IMR-90 (cell line): Measurements from ENCODE around the gene LCTL. TPM values are rescaled to one million over a fixed set of nuclear protein-coding genes. Genes with fewer than 3 reads are reported as not detected.

Experiments
- ATAC-seq: fragments of 200-7000 bp; cut with Tn5 transposase; 2 replicates; pipeline ENCODE4 v1.9.1; 2020; ENCODE audit warnings: low read depth, mild to moderate bottlenecking, moderate library complexity
- BruUV-seq: library from RNA; stranded (reverse); fragments of 400-500 nt; replicated peaks from 2 replicates; lab custom pipeline; 2021; lab: Mats Ljungman, UMichigan
- CTCF ChIA-PET: fragments of 300-600 bp; formaldehyde crosslinking; extraction: SDS; loops from one replicate; lab custom pipeline; 2021; ENCODE audit warnings: antibody characterized with exemption; lab: Yijun Ruan, JAX
- POLR2A ChIA-PET: fragments of 300-600 bp; sonication (Branson Sonifier 250); formaldehyde crosslinking; loops from one replicate; lab custom pipeline; 2022; ENCODE audit warnings: antibody characterized with exemption; ENCODE audit not compliant: unreplicated experiment; lab: Charles Lee
- DNase-seq: peaks from one replicate; pipeline ENCODE4 v3.0.0; 2013
- H2AFZ ChIP-seq: replicated peaks from 2 replicates; pipeline ENCODE3; 2013; ENCODE audit warnings: low read length, mild to moderate bottlenecking; ENCODE audit not compliant: poor library complexity
- H2AK5ac ChIP-seq: 2 replicates; pipeline ENCODE4 v1.6.1; 2013; ENCODE audit warnings: low read depth, low read length, inconsistent platforms
- H2AK9ac ChIP-seq: replicated peaks from 2 replicates; pipeline ENCODE3; 2013; ENCODE audit warnings: mild to moderate bottlenecking, low read depth, low read length, moderate library complexity; ENCODE audit not compliant: poor library complexity
- H2BK120ac ChIP-seq: 2 replicates; pipeline ENCODE4 v1.6.1; 2013; ENCODE audit warnings: low read depth, low read length, inconsistent platforms
- H2BK15ac ChIP-seq: 3 replicates; pipeline ENCODE4 v1.6.1; 2013; ENCODE audit warnings: low read depth, low read length, inconsistent platforms
- H2BK20ac ChIP-seq: 2 replicates; pipeline ENCODE4 v1.6.1; 2013; ENCODE audit warnings: low read depth, mild to moderate bottlenecking, inconsistent platforms, low read length, moderate library complexity
- H2BK5ac ChIP-seq: 2 replicates; pipeline ENCODE4 v1.6.1; 2013; ENCODE audit warnings: mild to moderate bottlenecking, low read depth, low read length, inconsistent platforms; ENCODE audit not compliant: poor library complexity, severe bottlenecking
- H3K14ac ChIP-seq: replicated peaks from 2 replicates; pipeline ENCODE4 v1.6.1; 2013; ENCODE audit warnings: low read depth, low read length, inconsistent platforms
- H3K18ac ChIP-seq: 2 replicates; pipeline ENCODE4 v1.6.1; 2013; ENCODE audit warnings: low read depth, low read length, control low read depth
- H3K23ac ChIP-seq: 2 replicates; pipeline ENCODE4 v1.6.1; 2013; ENCODE audit warnings: low read depth, low read length, inconsistent platforms
- H3K27ac ChIP-seq: 2 replicates; pipeline ENCODE4 v1.5.1; 2013; ENCODE audit warnings: mild to moderate bottlenecking, control low read depth, low read length; ENCODE audit not compliant: insufficient read depth
- H3K27me3 ChIP-seq: 2 replicates; pipeline ENCODE4 v1.6.1; 2013; ENCODE audit warnings: low read length; ENCODE audit not compliant: control insufficient read depth, insufficient read depth
- H3K36me3 ChIP-seq: 2 replicates; pipeline ENCODE4 v1.6.1; 2013; ENCODE audit warnings: low read length, mixed read lengths; ENCODE audit not compliant: control insufficient read depth, insufficient read depth
- H3K4ac ChIP-seq: 2 replicates; pipeline ENCODE4 v1.6.1; 2013; ENCODE audit warnings: low read depth, low read length, inconsistent platforms
- H3K4me1 ChIP-seq: 2 replicates; pipeline ENCODE4 v1.6.1; 2013; ENCODE audit warnings: low read length, mixed read lengths; ENCODE audit not compliant: control insufficient read depth, insufficient read depth
- H3K4me2 ChIP-seq: 2 replicates; pipeline ENCODE4 v1.6.1; 2013; ENCODE audit warnings: low read depth, mild to moderate bottlenecking, control low read depth, low read length, moderate library complexity
- H3K4me3 ChIP-seq: 2 replicates; pipeline ENCODE4 v1.5.1; 2013; ENCODE audit warnings: low read depth, mild to moderate bottlenecking, control low read depth, low read length, moderate library complexity; ENCODE audit not compliant: insufficient read depth
- H3K56ac ChIP-seq: 2 replicates; pipeline ENCODE4 v1.6.1; 2013; ENCODE audit warnings: low read length, inconsistent platforms; ENCODE audit not compliant: insufficient read depth; ENCODE audit errors: extremely low read depth
- H3K79me1 ChIP-seq, 2 experiments: 2 replicates each; pipeline ENCODE4 v1.6.1; 2013; ENCODE audit warnings: low read length in 2 of 2, inconsistent platforms in 1 of 2, low read depth in 1 of 2
- H3K9ac ChIP-seq: 2 replicates; pipeline ENCODE4 v1.6.1; 2013; ENCODE audit warnings: low read depth, low read length, control low read depth
- H3K9me1 ChIP-seq: 2 replicates; pipeline ENCODE4 v1.6.1; 2013; ENCODE audit warnings: low read length, inconsistent platforms; ENCODE audit not compliant: insufficient read depth
- H3K9me3 ChIP-seq: 2 replicates; pipeline ENCODE4 v1.6.1; 2013; ENCODE audit warnings: low read length; ENCODE audit not compliant: control insufficient read depth, insufficient read depth
- H4K20me1 ChIP-seq: 2 replicates; pipeline ENCODE4 v1.6.1; 2013; ENCODE audit warnings: low read length, inconsistent platforms; ENCODE audit not compliant: insufficient read depth
- H4K5ac ChIP-seq: 2 replicates; pipeline ENCODE4 v1.6.1; 2013; ENCODE audit warnings: mild to moderate bottlenecking, low read depth, low read length, control low read depth
- H4K8ac ChIP-seq, 2 experiments: 2 replicates each; pipeline ENCODE4 v1.6.1; 2013; ENCODE audit warnings: low read depth in 2 of 2, low read length in 2 of 2, control low read depth in 1 of 2, inconsistent platforms in 1 of 2
- H4K91ac ChIP-seq: 2 replicates; pipeline ENCODE4 v1.6.1; 2013; ENCODE audit warnings: low read depth, low read length, inconsistent platforms; ENCODE audit not compliant: insufficient read depth
- CTCF ChIP-seq: conservative IDR thresholded peaks from 2 replicates; pipeline ENCODE4 v1.5.1; 2012; ENCODE audit warnings: mild to moderate bottlenecking, low read depth, low read length, improper control_type of control experiment
- MXI1 ChIP-seq: IDR thresholded peaks from 2 replicates; pipeline ENCODE4 v1.6.1; 2012; ENCODE audit warnings: low read depth, mild to moderate bottlenecking, low read length, moderate library complexity, borderline replicate concordance
- NFE2L2 ChIP-seq: fragments of 150-350 bp; IDR thresholded peaks from 2 replicates; pipeline ENCODE4 v1.6.1; 2016; ENCODE audit warnings: low read depth, mild to moderate bottlenecking, low read length
- WGBS, 2 experiments: methylation state at CpG; one replicate each; pipeline versions ENCODE4 v1.1.5 to v1.1.7; 2013; ENCODE audit warnings: missing lambda C conversion rate in 2 of 2; ENCODE audit not compliant: insufficient read length in 1 of 2; ENCODE audit errors: extremely low coverage in 2 of 2; 5-methylcytosine and 5-hydroxymethylcytosine counted together
- dilution Hi-C: fragments of 300-500 bp; cut with HindIII; formaldehyde crosslinking; loops from one replicate; pipeline ENCODE4 v1.14.3; 2018; ENCODE audit warnings: low sequenced_read_pairs; ENCODE audit not compliant: unreplicated experiment
- in situ Hi-C: fragments of 300-500 bp; cut with MboI; formaldehyde crosslinking; loops from 3 replicates; pipeline ENCODE4 v1.14.3; 2019; ENCODE audit warnings: low sequenced_read_pairs, inconsistent platforms, mixed read lengths
- intact Hi-C: fragments of 100-400 bp; cut with micrococcal nuclease; formaldehyde crosslinking; loops from 2 replicates; pipeline ENCODE4 v1.10.0; 2022
- polyA plus RNA-seq, 3 experiments: library from polyadenylated mRNA; depleted of rRNA; stranded (reverse); fragments of >200 nt; gene quantifications; 2 replicates each; pipeline ENCODE4 v1.2.3, GENCODE V29; 2012; ENCODE audit warnings: low replicate concordance in 1 of 3
- total RNA-seq: library from RNA; depleted of rRNA; stranded (reverse); fragments of >200 nt; gene quantifications from 2 replicates; pipeline ENCODE4 v1.2.3, GENCODE V29; 2012

LCTL gene
- total and polyA plus RNA-seq, 2 of the 4 experiments (the other 2 are of a cell fraction), result 10.3 to 10.4 TPM

GRCh38 chr15:66564136-66565041 is 1.4 kb downstream of the LCTL start:
- Histone ChIP-seq H2AFZ (peak overlapping the region; percentile 47), H4K91ac (no peak overlapping the region), H3K4me2 (no peak overlapping the region), H3K79me1 (peaks cover 0 to 3% of the 10 kb centered on the region in 2 experiments; a peak in 1 of 4 replicates), H2BK20ac (no peak overlapping the region), H3K36me3 (no peaks in the 10 kb centered on the region), H3K27me3 (no peaks in the 10 kb centered on the region), H3K4me1 (peaks cover 11% of the 10 kb centered on the region), H2BK120ac (no peak overlapping the region), H2AK5ac (peak overlapping the region; percentile 14; the same call in 1 of the 2 replicates), H3K9me3 (no peaks in the 10 kb centered on the region), H3K18ac (no peak overlapping the region), H3K9ac (no peak overlapping the region), H2BK15ac (no peak overlapping the region), H4K8ac (no peak overlapping the region), H3K4ac (no peak overlapping the region), H4K5ac (no peak overlapping the region), H3K27ac (no peak overlapping the region), H3K4me3 (no peak overlapping the region), H2AK9ac (peak overlapping the region; percentile 50), H4K20me1 (no peaks in the 10 kb centered on the region), H2BK5ac (no peak overlapping the region), H3K23ac (no peak overlapping the region), H3K14ac (no peak overlapping the region), H3K56ac (no peak overlapping the region), H3K9me1 (peaks cover 6% of the 10 kb centered on the region)
- 88% methylated on average over 6 of the region's 18 CpGs; no CpG with 5 or more reads in 1 of the 2 experiments for WGBS, 2 experiments
- intact Hi-C loops (no loop called here), dilution Hi-C loops (no loop called here), in situ Hi-C loops (no loop called here)
- DNase-seq (no peak), ATAC-seq (no peak)
- POLR2A ChIA-PET, result no interaction called here
- no peak for TF ChIP-seq CTCF
- TF ChIP-seq MXI1, result no peak
- TF ChIP-seq NFE2L2, result no peak
- CTCF ChIA-PET, result no interaction called here
- BruUV-seq, result no TSS peak
